Suprapubic skin (tissue), 4 donors: ENCODE data around the gene KREMEN2.

Experiments used
- CTCF ChIP-seq, 2 donors: fragments of 200-600 bp in 1 of 2; fragments of 450-650 bp in 1 of 2; sonication (generic) in 1 of 2; IDR thresholded peaks; one replicate each; pipeline ENCODE4 v1.5.1; 2016 to 2019; ENCODE audit warnings: antibody characterized with exemption in 2 of 2, mild to moderate bottlenecking in 1 of 2, moderate library complexity in 1 of 2
- EP300 ChIP-seq: sonication (generic); formaldehyde crosslinking; IDR thresholded peaks from one replicate; pipeline ENCODE4 v1.6.1; 2017; ENCODE audit warnings: antibody characterized with exemption
- POLR2A ChIP-seq, 2 donors: fragments of 450-650 bp; IDR thresholded peaks; one replicate each; pipeline ENCODE4 v1.6.1; 2017; ENCODE audit warnings: antibody characterized with exemption in 2 of 2, mild to moderate bottlenecking in 2 of 2, moderate library complexity in 2 of 2
- POLR2AphosphoS5 ChIP-seq, 3 donors: sonication (generic); formaldehyde crosslinking; IDR thresholded peaks; one replicate each; pipeline ENCODE4 v1.6.1; 2017; ENCODE audit warnings: antibody characterized with exemption in 3 of 3

- TF ChIP-seq CTCF (IDR thresholded peaks at IDR 0.05) (no peak), POLR2A (IDR thresholded peaks at IDR 0.05) (no peak), POLR2AphosphoS5 (IDR thresholded peaks at IDR 0.05) (no peak), EP300 (no peak)
Measured at GRCh38 chr16:2939968-2940367, 24.1 kb upstream of the KREMEN2 start.
